Type B pancreatic cell (in vitro differentiated cells): ENCODE results near the gene GADD45GIP1. TPM values are rescaled to one million over a fixed set of nuclear protein-coding genes. Genes with fewer than 3 reads are reported as not detected.

Experiments used
- DNase-seq: peaks from one replicate; pipeline ENCODE4 v3.0.0; 2021; ENCODE audit warnings: mixed read lengths; ENCODE audit not compliant: unreplicated experiment; ENCODE audit errors: extremely low spot score
- H3K27ac Mint-ChIP-seq: 2 replicates; pipeline ENCODE4 v1.8.0; 2021; ENCODE audit warnings: mild to moderate bottlenecking, mixed read lengths
- H3K27me3 Mint-ChIP-seq: 2 replicates; pipeline ENCODE4 v1.8.0; 2021; ENCODE audit warnings: mixed read lengths
- H3K36me3 Mint-ChIP-seq: 2 replicates; pipeline ENCODE4 v1.8.0; 2021; ENCODE audit warnings: mixed read lengths
- H3K4me1 Mint-ChIP-seq: one replicate; pipeline ENCODE4 v1.8.0; 2021; ENCODE audit warnings: mixed read lengths; ENCODE audit not compliant: unreplicated experiment
- H3K4me3 Mint-ChIP-seq: 2 replicates; pipeline ENCODE4 v1.8.0; 2021; ENCODE audit warnings: mild to moderate bottlenecking, mixed read lengths
- H3K9me3 Mint-ChIP-seq: 2 replicates; pipeline ENCODE4 v1.8.0; 2021; ENCODE audit warnings: mixed read lengths
- CTCF ChIP-seq: fragments of 200-600 bp; sonication (generic); conservative IDR thresholded peaks from 2 replicates; pipeline ENCODE4 v1.5.0; 2021; ENCODE audit warnings: antibody characterized with exemption, mild to moderate bottlenecking
- total RNA-seq: library from RNA; stranded (reverse); gene quantifications from 2 replicates; pipeline ENCODE4 v1.2.1, GENCODE V29; 2021; ENCODE audit warnings: low replicate concordance

GADD45GIP1 gene
- total RNA-seq, 1 donor from 2014 or later, result 23.1 TPM

GRCh38 chr19:12970070-12970820 is 13.2 kb upstream of the GADD45GIP1 start:
- H3K27me3 Mint-ChIP-seq, result peaks cover 14% of the 10 kb centered on the region
- TF ChIP-seq CTCF, result no peak
- H3K36me3 Mint-ChIP-seq, result no peaks in the 10 kb centered on the region
- H3K4me1 Mint-ChIP-seq, result peaks cover under 1% of the 10 kb centered on the region
- H3K27ac Mint-ChIP-seq, result no peak overlapping the region
- H3K9me3 Mint-ChIP-seq, result no peaks in the 10 kb centered on the region
- H3K4me3 Mint-ChIP-seq, result no peak overlapping the region
- DNase-seq, result no peak

GRCh38 chr19:12969292-12969988 is 12.4 kb upstream of the GADD45GIP1 start, which contains the start of gene DAND5:
DAND5 (plus strand) TSS chr19:12969576; CDS start chr19:12969661, 85 bp downstream.
- Mint-ChIP-seq H3K4me1 (peaks cover 5% of the 10 kb centered on the region), H3K4me3 (no peak within 1 kb of the TSS), H3K27me3 (peaks cover 19% of the 10 kb centered on the region), H3K36me3 (no peaks in the 10 kb centered on the region), H3K27ac (no peak within 1 kb of the TSS), H3K9me3 (no peaks in the 10 kb centered on the region)
- TF ChIP-seq CTCF, result no peak
- DNase-seq, result no peak

- peaks cover 5% of the 10 kb centered on the region for H3K4me1 Mint-ChIP-seq
- no peak for DNase-seq
- no peak for TF ChIP-seq CTCF
- no peaks in the 10 kb centered on the region for H3K36me3 Mint-ChIP-seq
- H3K27me3 Mint-ChIP-seq, result peaks cover 15% of the 10 kb centered on the region
- H3K27ac Mint-ChIP-seq, result no peak overlapping the region
- H3K4me3 Mint-ChIP-seq, result no peak overlapping the region
- H3K9me3 Mint-ChIP-seq, result no peaks in the 10 kb centered on the region
Observed at GRCh38 chr19:12967907-12968306, 10.9 kb upstream of the GADD45GIP1 start.

GRCh38 chr19:12965812-12966135 is 8.8 kb upstream of the GADD45GIP1 start:
- Mint-ChIP-seq H3K9me3 (no peaks in the 10 kb centered on the region), H3K36me3 (no peaks in the 10 kb centered on the region), H3K27me3 (peaks cover 15% of the 10 kb centered on the region), H3K4me3 (peak overlapping the region; percentile 75), H3K4me1 (peaks cover 5% of the 10 kb centered on the region), H3K27ac (no peak overlapping the region)
- DNase-seq, result no peak
- no peak for TF ChIP-seq CTCF

GRCh38 chr19:12965017-12965811 is 8.2 kb upstream of the GADD45GIP1 start:
- Mint-ChIP-seq H3K36me3 (no peaks in the 10 kb centered on the region), H3K27me3 (peaks cover 10% of the 10 kb centered on the region), H3K4me3 (peak overlapping the region; percentile 94), H3K9me3 (no peaks in the 10 kb centered on the region), H3K27ac (peak overlapping the region; percentile 81), H3K4me1 (peaks cover 5% of the 10 kb centered on the region)
- peak; percentile 96 for TF ChIP-seq CTCF
- peak; percentile 90 for DNase-seq
